Activated naive CD8-positive, alpha-beta T cell treated with anti-CD3 and anti-CD28 coated beads for 36 hours (primary cell): ENCODE results near the gene ESD. TPM values are rescaled to one million over a fixed set of nuclear protein-coding genes. Genes with fewer than 3 reads are reported as not detected.
"Not testable (repeated sequence)": the region's sequence is repeated elsewhere in the genome, so short reads cannot be mapped to it uniquely, and the experiment has no call there.

ENCODE experiments used
- DNase-seq: peaks from one replicate; pipeline ENCODE4 v3.0.0; 2021
- H3K27ac Mint-ChIP-seq: one replicate; pipeline ENCODE4 v1.8.0; 2022; ENCODE audit warnings: mild to moderate bottlenecking, moderate library complexity, mixed read lengths
- H3K27me3 Mint-ChIP-seq: one replicate; pipeline ENCODE4 v1.8.0; 2022; ENCODE audit warnings: mild to moderate bottlenecking, mixed read lengths
- H3K36me3 Mint-ChIP-seq: one replicate; pipeline ENCODE4 v1.8.0; 2021; ENCODE audit warnings: mild to moderate bottlenecking, mixed read lengths
- H3K4me1 Mint-ChIP-seq: one replicate; pipeline ENCODE4 v1.8.0; 2021; ENCODE audit warnings: mixed read lengths
- H3K4me3 Mint-ChIP-seq: one replicate; pipeline ENCODE4 v1.8.0; 2022; ENCODE audit warnings: mild to moderate bottlenecking, moderate library complexity, mixed read lengths
- H3K9me3 Mint-ChIP-seq: one replicate; pipeline ENCODE4 v1.8.0; 2022; ENCODE audit warnings: mixed read lengths
- total RNA-seq, 2 experiments: library from RNA; stranded (reverse); gene quantifications; one replicate each; pipeline ENCODE4 v1.2.3, GENCODE V29; 2021

ESD gene
- total RNA-seq, 2 experiments from 2014 or later = 140 to 142 TPM

DNA sequence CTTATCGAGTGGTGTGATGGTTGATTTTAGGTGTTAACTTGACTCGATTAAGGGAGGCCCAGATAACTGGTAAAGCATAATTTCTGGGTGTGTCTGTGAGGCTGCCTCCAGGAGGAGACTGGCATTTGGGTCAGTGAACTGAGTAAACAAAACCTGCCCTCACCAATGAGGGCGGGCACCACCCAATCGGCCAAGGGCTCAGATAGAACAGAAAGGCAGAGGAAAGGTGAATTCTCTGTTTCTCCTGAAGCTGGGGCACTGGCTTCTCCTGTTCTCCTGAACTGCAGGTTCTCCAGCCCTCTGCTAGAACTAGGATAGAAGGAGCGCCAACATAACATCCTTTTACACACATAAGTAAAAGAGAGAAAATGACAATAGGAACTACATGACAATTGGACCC, 35.1 kb downstream of the ESD start:
- Mint-ChIP-seq H3K9me3 (no peaks in the 10 kb centered on the region), H3K27ac (no peak overlapping the region), H3K36me3 (no peaks in the 10 kb centered on the region), H3K4me3 (no peak overlapping the region), H3K27me3 (no peaks in the 10 kb centered on the region), H3K4me1 (no peaks in the 10 kb centered on the region)
- DNase-seq = no peak

DNA sequence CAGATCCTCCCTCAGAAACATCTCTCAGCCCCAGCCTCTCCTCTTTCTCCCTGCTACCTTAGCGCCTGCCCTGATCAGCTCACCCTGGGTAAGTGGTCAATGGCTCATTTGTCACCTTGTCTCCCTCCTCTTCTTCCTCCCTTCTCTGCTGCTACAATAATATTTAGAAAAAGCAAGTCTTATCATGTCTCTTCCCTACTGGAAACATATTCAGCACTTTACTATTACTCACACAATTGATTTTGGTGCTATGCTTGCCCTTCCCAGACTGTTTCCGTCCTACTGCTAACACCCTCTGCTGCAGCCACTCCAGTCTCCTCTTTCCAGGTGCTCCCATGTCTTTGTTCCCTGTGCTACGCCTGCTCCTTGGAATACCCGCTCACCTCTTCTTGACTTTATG, 35.8 kb downstream of the ESD start:
- Mint-ChIP-seq H3K27me3 (no peaks in the 10 kb centered on the region), H3K27ac (no peak overlapping the region)

DNA sequence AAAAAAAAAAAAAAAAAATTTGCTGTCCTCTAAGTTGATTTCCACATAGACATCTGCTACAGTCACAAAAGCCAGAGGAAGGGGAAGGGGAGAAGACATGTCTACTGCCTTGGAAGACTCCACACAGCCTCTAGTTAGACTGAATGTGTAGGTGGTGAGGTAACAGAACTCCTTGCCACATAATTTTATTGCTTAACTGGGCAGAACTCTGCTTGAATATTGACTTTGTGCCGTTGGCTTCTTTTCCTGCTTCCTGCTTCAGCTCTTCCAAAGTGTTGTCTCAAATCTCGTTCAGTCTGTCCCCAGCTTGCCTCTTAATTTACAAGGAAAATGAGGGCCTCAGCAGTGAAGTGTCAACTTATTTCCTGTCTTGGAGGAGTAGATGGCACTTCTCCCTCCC, 37.1 kb downstream of the ESD start:
- Mint-ChIP-seq H3K27ac (no peak overlapping the region), H3K27me3 (no peaks in the 10 kb centered on the region), H3K4me3 (no peak overlapping the region), H3K9me3 (no peaks in the 10 kb centered on the region), H3K4me1 (no peaks in the 10 kb centered on the region), H3K36me3 (no peaks in the 10 kb centered on the region)
- no peak for DNase-seq

More for the DNA sequence above, 35.8 kb downstream of the ESD start:
- H3K4me3 Mint-ChIP-seq = no peak overlapping the region
- H3K9me3 Mint-ChIP-seq = no peaks in the 10 kb centered on the region
- DNase-seq = no peak
- H3K4me1 Mint-ChIP-seq = no peaks in the 10 kb centered on the region
- no peaks in the 10 kb centered on the region for H3K36me3 Mint-ChIP-seq

DNA sequence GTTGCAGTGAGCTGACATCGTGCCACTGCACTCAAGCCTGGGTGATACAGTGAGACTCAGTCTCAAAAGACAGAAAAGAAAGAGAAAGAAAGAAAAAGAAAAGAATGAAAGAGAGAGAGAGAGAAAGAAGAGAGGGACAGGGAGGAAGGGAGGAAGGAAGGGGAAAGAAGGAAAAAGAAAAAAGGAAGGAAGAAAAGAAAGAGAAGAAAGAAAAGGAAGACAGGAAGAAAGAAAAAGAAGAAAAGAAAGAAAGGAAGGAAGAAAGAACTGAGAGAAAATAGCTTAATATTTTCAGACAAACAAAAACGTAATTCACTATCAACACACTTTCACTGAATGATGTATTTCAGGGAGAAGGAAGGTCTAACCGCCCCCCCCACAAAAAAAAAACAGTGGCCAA, 39.3 kb downstream of the ESD start:
- H3K4me1 Mint-ChIP-seq = peaks cover 2% of the 10 kb centered on the region

DNA sequence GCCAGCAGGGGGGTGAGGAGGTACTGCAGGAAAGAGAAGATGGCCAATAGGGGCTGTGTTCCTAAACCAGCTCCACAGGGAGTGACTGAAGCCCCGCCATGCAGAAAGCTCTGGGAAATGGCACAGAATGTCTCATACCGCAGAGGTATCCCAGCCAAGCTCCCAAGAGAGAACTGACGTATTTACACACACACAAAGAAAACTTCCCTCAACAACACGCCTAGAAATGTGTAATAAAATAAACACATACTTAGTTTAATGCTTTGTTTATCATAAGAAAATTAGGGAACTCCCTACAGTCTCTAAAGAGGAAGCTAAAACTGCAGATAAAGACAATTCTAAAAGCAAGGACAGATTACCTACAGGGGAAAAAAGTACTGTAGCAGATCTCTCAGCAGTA, 40.0 kb downstream of the ESD start:
- Mint-ChIP-seq H3K27me3 (no peaks in the 10 kb centered on the region), H3K36me3 (peaks cover 4% of the 10 kb centered on the region), H3K4me3 (no peak overlapping the region), H3K27ac (no peak overlapping the region), H3K9me3 (no peaks in the 10 kb centered on the region), H3K4me1 (peaks cover 4% of the 10 kb centered on the region)
- no peak for DNase-seq

More for the DNA sequence above, 39.3 kb downstream of the ESD start:
- Mint-ChIP-seq H3K36me3 (peaks cover 2% of the 10 kb centered on the region), H3K27me3 (no peaks in the 10 kb centered on the region), H3K4me3 (no peak overlapping the region), H3K9me3 (no peaks in the 10 kb centered on the region), H3K27ac (no peak overlapping the region)
- DNase-seq = no peak

DNA sequence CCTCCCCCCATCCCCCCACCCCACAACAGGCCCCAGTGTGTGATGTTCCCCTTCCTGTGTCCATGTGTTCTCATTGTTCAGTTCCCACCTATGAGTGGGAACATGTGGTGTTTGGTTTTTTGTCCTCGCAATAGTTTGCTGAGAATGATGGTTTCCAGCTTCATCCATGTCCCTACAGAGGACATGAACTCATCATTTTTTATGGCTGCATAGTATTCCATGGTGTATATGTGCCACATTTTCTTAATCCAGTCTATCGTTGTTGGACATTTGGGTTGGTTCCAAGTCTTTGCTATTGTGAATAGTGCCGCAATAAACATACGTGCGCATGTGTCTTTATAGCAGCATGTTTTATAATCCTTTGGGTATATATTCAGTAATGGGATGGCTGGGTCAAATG, 41.5 kb downstream of the ESD start:
- not testable (repeated sequence) for DNase-seq, H3K4me3 Mint-ChIP-seq, H3K27me3 Mint-ChIP-seq, H3K27ac Mint-ChIP-seq, H3K9me3 Mint-ChIP-seq
- H3K36me3 Mint-ChIP-seq = peaks cover 15% of the 10 kb centered on the region
- H3K4me1 Mint-ChIP-seq = peaks cover 16% of the 10 kb centered on the region

DNA sequence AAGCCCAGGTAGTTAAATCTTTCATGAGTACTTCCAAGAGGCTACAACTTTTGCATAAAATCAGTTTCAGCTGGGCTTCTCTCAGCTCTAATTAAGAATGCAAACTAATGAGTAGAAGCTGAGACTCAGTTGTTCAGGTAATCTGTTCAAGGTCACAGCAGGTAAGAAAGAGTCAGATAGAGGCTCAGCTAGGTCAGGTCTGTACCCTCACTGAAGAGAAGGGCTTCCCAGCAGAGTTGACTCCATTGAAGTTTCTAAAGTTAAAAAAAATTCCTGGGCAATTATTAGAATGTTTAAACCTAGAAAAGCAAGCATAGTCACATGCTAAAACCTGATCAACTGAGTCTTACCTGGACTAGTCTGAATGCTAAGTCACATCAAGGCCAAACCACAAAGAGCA, 42.1 kb downstream of the ESD start:
- Mint-ChIP-seq H3K36me3 (peaks cover 17% of the 10 kb centered on the region), H3K4me1 (peaks cover 20% of the 10 kb centered on the region), H3K9me3 (no peaks in the 10 kb centered on the region), H3K27ac (no peak overlapping the region), H3K27me3 (no peaks in the 10 kb centered on the region), H3K4me3 (no peak overlapping the region)
- DNase-seq = no peak

DNA sequence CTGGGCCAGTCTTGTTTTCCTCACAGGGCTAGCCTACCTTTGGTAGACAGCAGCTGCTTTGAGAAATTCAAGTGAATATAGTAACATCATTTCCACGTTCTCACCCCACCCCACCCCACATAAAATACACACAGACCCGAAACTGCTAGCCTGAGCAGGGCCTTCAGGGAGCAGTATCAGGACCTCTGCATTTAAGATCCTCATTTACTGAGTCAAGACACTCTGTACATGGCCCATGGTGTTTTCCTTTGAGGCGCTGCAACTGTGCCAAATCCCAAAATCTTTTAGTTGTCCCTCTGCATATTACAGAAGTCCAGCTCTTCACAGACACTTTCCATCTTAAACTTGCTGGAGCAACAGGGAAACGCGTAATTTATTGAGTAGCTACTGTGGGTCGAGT, 43.0 kb downstream of the ESD start:
- peaks cover 17% of the 10 kb centered on the region for H3K36me3 Mint-ChIP-seq
- no peak overlapping the region for H3K27ac Mint-ChIP-seq
- peaks cover 22% of the 10 kb centered on the region for H3K4me1 Mint-ChIP-seq
- DNase-seq = no peak
- H3K9me3 Mint-ChIP-seq = no peaks in the 10 kb centered on the region
- H3K4me3 Mint-ChIP-seq = no peak overlapping the region
- H3K27me3 Mint-ChIP-seq = no peaks in the 10 kb centered on the region

DNA sequence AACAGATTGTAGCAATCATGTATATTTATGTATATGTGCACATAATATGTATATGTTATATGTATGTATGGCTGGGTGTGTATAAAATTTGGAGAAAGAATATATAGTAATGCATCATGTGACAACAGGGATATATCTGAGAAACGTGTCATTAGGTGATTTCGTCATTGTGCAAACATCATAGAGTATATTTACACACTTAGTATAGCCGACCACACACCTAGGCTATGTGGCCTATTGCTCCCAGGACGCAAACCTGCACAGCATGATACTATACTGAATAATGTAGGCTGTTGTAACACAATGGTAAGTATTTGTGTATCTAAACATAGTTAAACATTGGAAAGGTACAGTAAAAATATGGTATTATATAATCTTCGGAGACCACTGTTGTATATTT, 43.8 kb downstream of the ESD start:
- no peak for DNase-seq
- Mint-ChIP-seq H3K27ac (no peak overlapping the region), H3K27me3 (no peaks in the 10 kb centered on the region), H3K9me3 (no peaks in the 10 kb centered on the region), H3K4me1 (peaks cover 22% of the 10 kb centered on the region), H3K4me3 (no peak overlapping the region), H3K36me3 (peaks cover 21% of the 10 kb centered on the region)

DNA sequence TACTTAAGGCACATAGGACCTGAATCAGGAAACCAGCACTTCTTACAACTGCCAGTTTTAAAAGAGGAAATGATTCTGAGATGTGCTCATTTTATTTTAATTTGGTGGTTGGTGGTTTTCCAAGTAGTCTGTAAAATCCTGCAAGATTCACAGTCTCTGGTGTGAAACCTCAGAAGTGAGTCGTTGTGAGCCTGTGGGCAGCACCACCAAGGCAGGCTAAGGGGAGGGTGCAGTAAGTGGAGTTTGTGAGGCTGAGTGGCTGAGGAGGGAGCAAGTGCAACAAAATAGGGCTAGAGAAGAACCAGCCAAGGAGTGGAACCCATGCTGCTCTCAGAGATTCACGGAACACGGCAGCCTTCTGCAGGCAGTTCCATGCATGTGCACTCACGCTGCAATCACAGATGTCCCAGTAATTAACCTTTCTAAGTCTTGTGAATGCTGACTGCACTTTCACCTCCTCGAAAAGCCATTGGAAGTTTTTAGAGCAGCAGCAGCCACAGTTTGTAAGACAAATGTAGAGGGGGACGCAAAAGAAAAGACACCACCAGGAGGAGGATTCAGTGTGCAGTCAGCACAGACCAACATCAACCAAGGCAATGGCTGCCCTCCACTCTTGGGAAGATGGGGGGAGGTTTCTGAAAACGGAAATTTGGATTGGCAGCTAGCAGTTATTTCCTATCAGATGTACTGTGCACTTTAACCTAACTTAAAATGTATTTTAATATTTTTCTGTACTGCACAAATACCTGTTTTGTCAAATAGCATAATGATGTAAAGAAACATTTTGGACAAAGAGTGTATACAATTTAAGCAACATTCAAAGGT, 44.9 kb downstream of the ESD start:
- peak overlapping the region; percentile 77 for H3K27ac Mint-ChIP-seq
- H3K36me3 Mint-ChIP-seq = peaks cover 22% of the 10 kb centered on the region
- H3K4me3 Mint-ChIP-seq = peak overlapping the region; percentile 4
- H3K27me3 Mint-ChIP-seq = no peaks in the 10 kb centered on the region
- peaks cover 22% of the 10 kb centered on the region for H3K4me1 Mint-ChIP-seq
- H3K9me3 Mint-ChIP-seq = no peaks in the 10 kb centered on the region
- peak; percentile 66 for DNase-seq

DNA sequence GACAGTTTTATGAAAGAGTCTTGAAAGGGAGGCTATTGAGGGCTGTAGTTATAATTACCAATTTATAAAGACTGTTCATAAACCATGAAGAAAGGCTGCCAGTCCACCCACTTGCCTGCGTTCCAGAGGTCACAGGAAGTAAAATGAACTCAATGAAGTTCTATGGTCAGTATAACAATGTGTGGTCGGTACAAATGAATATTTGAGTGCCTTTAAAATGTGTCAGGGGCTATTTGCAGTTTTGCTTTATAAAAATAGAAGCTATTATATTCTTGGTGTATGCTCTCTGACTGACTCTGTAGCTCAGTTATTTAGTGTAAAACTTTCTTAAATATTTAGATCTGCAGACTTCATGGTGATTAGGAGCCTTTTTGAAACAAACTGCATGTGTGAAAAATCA, 47.0 kb downstream of the ESD start:
- Mint-ChIP-seq H3K27me3 (no peaks in the 10 kb centered on the region), H3K4me1 (peaks cover 22% of the 10 kb centered on the region), H3K36me3 (peaks cover 35% of the 10 kb centered on the region), H3K9me3 (no peaks in the 10 kb centered on the region), H3K4me3 (no peak overlapping the region), H3K27ac (no peak overlapping the region)
- DNase-seq = no peak

DNA sequence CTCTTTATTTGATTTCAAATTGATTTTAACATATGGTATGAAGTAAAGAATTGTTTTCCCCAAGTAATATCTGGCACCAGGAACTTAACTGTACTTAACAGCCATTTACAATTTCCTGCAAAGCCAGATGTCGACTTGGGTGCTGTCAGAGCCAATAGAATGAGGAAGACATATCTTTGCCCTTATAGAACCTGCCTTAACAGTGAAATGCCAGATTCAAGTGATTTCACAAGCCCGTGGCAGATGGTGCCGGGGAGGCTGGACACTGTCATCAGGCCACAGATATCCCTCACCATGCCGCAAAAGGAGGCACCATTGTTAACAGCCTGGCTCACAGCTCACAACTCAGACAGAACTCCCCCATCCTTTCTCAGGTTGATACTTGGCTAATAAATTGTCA, 48.7 kb downstream of the ESD start:
- no peak overlapping the region for H3K27ac Mint-ChIP-seq
- no peaks in the 10 kb centered on the region for H3K27me3 Mint-ChIP-seq

DNA sequence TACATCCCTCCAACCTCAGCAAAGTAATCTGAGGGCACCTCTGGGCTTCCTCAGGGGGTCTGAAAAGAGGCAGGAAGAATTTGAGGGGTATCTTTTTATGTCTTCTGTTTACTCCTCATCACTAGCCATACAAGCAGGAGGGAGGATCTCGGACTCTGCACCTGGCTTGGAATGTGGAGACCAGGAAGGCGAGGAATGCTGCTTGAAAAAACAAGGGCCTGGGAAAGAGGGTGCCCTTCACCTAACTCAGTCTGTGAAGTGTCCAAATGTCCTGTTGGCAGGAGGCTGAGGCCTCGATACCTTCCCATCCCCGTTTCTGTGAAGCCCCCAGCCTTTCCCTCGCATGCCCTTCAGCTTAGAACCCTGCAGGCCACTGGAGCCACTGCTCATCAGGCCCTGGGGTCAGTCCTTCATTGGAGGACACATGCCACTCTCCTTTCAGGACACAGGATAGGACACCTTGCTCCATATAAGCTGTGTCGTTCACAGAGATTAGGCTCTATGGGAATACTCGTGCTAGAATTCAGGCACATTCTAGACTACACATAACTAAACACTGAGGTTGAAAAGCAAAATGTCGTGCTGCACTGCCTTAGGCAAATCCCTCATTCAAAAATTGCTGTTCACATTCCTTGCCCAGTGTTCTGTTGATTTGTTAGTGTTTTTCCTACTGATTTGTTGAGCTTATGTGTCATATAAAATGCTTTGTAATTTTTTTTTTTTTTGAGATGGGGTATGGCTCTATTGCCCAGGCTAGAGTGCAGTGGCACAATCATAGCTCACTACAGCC, 49.7 kb downstream of the ESD start:
- Mint-ChIP-seq H3K27ac (no peak overlapping the region), H3K9me3 (no peaks in the 10 kb centered on the region), H3K4me3 (no peak overlapping the region), H3K4me1 (peaks cover 20% of the 10 kb centered on the region), H3K36me3 (peaks cover 33% of the 10 kb centered on the region), H3K27me3 (no peaks in the 10 kb centered on the region)
- DNase-seq = no peak

More for the DNA sequence above, 48.7 kb downstream of the ESD start:
- Mint-ChIP-seq H3K9me3 (no peaks in the 10 kb centered on the region), H3K4me1 (peaks cover 22% of the 10 kb centered on the region), H3K36me3 (peaks cover 33% of the 10 kb centered on the region), H3K4me3 (no peak overlapping the region)
- no peak for DNase-seq

DNA sequence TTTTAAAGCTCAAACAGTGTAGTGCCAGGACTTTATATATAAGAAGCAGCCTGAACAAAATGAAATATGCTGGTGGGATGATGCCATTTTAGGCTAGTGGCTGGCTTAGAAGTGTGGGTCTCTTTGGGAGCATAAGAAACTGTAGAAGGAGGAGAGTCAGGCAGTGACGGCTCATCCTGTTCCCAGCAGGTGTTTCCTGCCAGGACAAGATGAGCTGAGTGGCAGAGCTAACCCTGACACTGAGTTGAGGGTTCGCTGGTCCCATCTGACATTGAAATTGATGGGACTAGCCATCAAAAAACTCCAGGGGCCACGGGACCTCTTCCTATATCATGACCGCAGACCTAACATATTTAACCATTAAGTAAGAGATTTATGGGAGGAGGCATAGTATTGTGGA, 51.3 kb downstream of the ESD start:
- Mint-ChIP-seq H3K4me3 (no peak overlapping the region), H3K27me3 (no peaks in the 10 kb centered on the region), H3K36me3 (peaks cover 25% of the 10 kb centered on the region)

DNA sequence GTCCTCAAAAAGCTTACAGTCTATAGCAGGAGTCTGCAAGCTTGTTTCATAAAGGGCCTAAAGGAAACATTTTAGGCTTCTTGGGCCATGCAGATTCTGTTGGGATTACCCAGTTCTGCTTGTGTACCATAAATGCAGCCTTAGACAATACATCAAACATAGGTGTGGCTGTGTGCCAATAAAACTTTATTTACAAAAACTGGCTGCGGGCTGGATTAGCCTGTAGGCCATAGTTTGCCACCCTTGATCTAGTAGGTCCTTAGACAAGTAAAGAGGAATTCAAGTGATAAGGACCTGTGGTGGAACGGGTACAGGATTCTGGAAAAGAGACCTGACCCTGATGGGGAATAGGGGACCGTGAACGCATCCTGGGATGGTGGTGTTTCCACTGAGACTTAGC, 51.9 kb downstream of the ESD start:
- Mint-ChIP-seq H3K4me1 (peaks cover 4% of the 10 kb centered on the region), H3K4me3 (no peak overlapping the region), H3K36me3 (peaks cover 22% of the 10 kb centered on the region), H3K27ac (no peak overlapping the region), H3K9me3 (no peaks in the 10 kb centered on the region), H3K27me3 (no peaks in the 10 kb centered on the region)
- DNase-seq = no peak

More for the DNA sequence above, 51.3 kb downstream of the ESD start:
- no peak for DNase-seq
- H3K9me3 Mint-ChIP-seq = no peaks in the 10 kb centered on the region
- peaks cover 7% of the 10 kb centered on the region for H3K4me1 Mint-ChIP-seq
- no peak overlapping the region for H3K27ac Mint-ChIP-seq
